Stomach (tissue), 9 donors: ENCODE data around the gene RDH5. TPM values are rescaled to one million over a fixed set of nuclear protein-coding genes. Genes with fewer than 3 reads are reported as not detected.

Experiments
- DNase-seq, 2 donors: peaks; one replicate each; pipeline versions ENCODE4 v3.0.0 to v3.0.0-alpha.2; 2013 to 2019
- H3K27ac ChIP-seq, 5 donors: fragments of 200-600 bp in 4 of 5; sonication (generic) in 4 of 5; one replicate each; pipeline ENCODE4 v1.5.1; 2013 to 2019; ENCODE audit warnings: mild to moderate bottlenecking in 1 of 5, moderate library complexity in 1 of 5
- H3K27me3 ChIP-seq, 3 donors: fragments of 200-600 bp; sonication (generic); one replicate each; pipeline ENCODE4 v1.5.1; 2017 to 2019; ENCODE audit warnings: mixed run types in 1 of 3
- H3K36me3 ChIP-seq, 4 donors: fragments of 200-600 bp; sonication (generic); 1 replicate in 3 of 4; 2 replicates in 1 of 4; pipeline ENCODE4 v1.5.1; 2016 to 2019
- H3K4me1 ChIP-seq, 4 donors: fragments of 200-600 bp; sonication (generic); one replicate each; pipeline ENCODE4 v1.5.1; 2016 to 2019
- H3K4me3 ChIP-seq, 4 donors: fragments of 200-600 bp; sonication (generic) in 3 of 4; one replicate each; pipeline ENCODE4 v1.5.1; 2016 to 2019; ENCODE audit warnings: mild to moderate bottlenecking in 1 of 4
- H3K9me3 ChIP-seq, 4 donors: fragments of 200-600 bp; sonication (generic); one replicate each; pipeline ENCODE4 v1.5.1; 2016 to 2019
- CTCF ChIP-seq, 7 experiments: fragments of 450-650 bp in 4 of 7; fragments of 200-600 bp in 3 of 7; sonication (generic) in 3 of 7; IDR thresholded peaks; one replicate each; pipeline ENCODE4 v1.5.1; 2016 to 2019; ENCODE audit warnings: antibody characterized with exemption in 7 of 7, control low read depth in 2 of 7, mild to moderate bottlenecking in 1 of 7
- EP300 ChIP-seq: sonication (generic); formaldehyde crosslinking; IDR thresholded peaks from one replicate; pipeline ENCODE4 v1.6.1; 2017; ENCODE audit warnings: antibody characterized with exemption
- POLR2A ChIP-seq, 4 donors: fragments of 450-650 bp; IDR thresholded peaks; one replicate each; pipeline ENCODE4 v1.6.1; 2016; ENCODE audit warnings: antibody characterized with exemption in 4 of 4, control low read depth in 2 of 4, mild to moderate bottlenecking in 1 of 4, moderate library complexity in 1 of 4
- POLR2AphosphoS5 ChIP-seq, 3 donors: sonication (generic); formaldehyde crosslinking; IDR thresholded peaks; one replicate each; pipeline ENCODE4 v1.6.1; 2016; ENCODE audit warnings: antibody characterized with exemption in 3 of 3
- WGBS, 5 donors: extraction: QIAGEN DNeasy Blood & Tissue Kit in 3 of 5; methylation state at CpG; one replicate each; pipeline versions ENCODE4 v1.1.5 to v1.1.7; 2013 to 2018; 5-methylcytosine and 5-hydroxymethylcytosine counted together
- intact Hi-C: fragments of 100-400 bp; cut with DNase I; formaldehyde crosslinking; loops from one replicate; pipeline ENCODE4 v1.15.1; 2023; ENCODE audit warnings: low total_unique reads
- polyA plus RNA-seq, 3 donors: library from polyadenylated mRNA; stranded (reverse); fragments of 200-250 nt; gene quantifications; one replicate each; pipeline ENCODE4 v1.2.3, GENCODE V29; 2013
- small RNA-seq, 4 donors: library from RNA; depleted of rRNA; stranded (forward); fragments of <200 nt; gene quantifications; one replicate each; pipeline ENCODE3, GENCODE V24; 2016
- total RNA-seq, 5 donors: library from RNA; depleted of rRNA; stranded (reverse); fragments of >200 nt; gene quantifications; one replicate each; pipeline versions ENCODE4 v1.1.0 to v1.2.3, GENCODE V29; 2014 to 2016
- donor health status: healthy with polysubstance abuse.
- donor health status: Bipolar disorder and iron deficiency.
- donor health status: healthy.

The RDH5 gene
- total and polyA plus RNA-seq, 8 donors = 3.2 to 41.2 (median 10.1) TPM

DNA sequence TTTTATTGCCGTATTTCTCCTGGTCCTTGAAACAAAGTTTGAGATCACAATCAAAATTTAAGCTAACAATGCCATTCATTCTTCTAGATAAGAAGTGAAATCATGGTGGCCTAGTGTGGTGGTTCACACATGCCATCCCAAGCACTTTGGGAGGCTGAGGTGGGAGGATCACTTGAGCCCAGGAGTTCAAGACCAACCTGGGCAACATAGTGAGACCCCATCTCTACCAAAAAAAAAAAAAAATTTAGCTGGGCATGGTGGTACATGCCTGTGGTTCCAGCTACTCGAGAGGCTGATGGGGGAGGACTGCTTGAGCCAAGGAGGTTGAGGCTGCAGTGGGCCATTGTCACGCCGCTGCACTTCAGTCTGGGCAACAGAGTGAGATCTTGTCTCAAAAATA lies 47.0 kb downstream of the RDH5 start:
- H3K4me1 ChIP-seq = no peaks in the 10 kb centered on the region
- H3K9me3 ChIP-seq = no peaks in the 10 kb centered on the region
- no peak overlapping the region for H3K4me3 ChIP-seq
- H3K27ac ChIP-seq = no peak overlapping the region
- TF ChIP-seq POLR2A (IDR thresholded peaks at IDR 0.05) (no peak), POLR2AphosphoS5 (IDR thresholded peaks at IDR 0.05) (no peak), CTCF (IDR thresholded peaks at IDR 0.05) (no peak), EP300 (no peak)
- no peaks in the 10 kb centered on the region for H3K27me3 ChIP-seq
- H3K36me3 ChIP-seq = peaks cover 12 to 87% (median 76%) of the 10 kb centered on the region in 4 donors
- WGBS, 5 donors = 91 to 93% (median 91%) methylated on average over 4 of the region's 4 CpGs
- intact Hi-C loops = no loop called here
- no peak for DNase-seq

- 74 to 84% (median 78%) methylated on average over 6 of the region's 6 CpGs for WGBS, 5 donors
- intact Hi-C loops = loop anchor here (10.0 kb wide), 1 partner anchor 93 kb away; no protein-coding TSS in a partner anchor
- no peaks in the 10 kb centered on the region for H3K27me3 ChIP-seq
- TF ChIP-seq POLR2AphosphoS5 (IDR thresholded peaks at IDR 0.05) (no peak), EP300 (no peak), CTCF (IDR thresholded peaks at IDR 0.05) (no peak), POLR2A (IDR thresholded peaks at IDR 0.05) (no peak)
- no peaks in the 10 kb centered on the region for H3K4me1 ChIP-seq
- H3K9me3 ChIP-seq = no peaks in the 10 kb centered on the region
- H3K4me3 ChIP-seq = no peak overlapping the region
- peaks cover 12 to 90% (median 74%) of the 10 kb centered on the region in 4 donors for H3K36me3 ChIP-seq
- no peak overlapping the region for H3K27ac ChIP-seq
- no peak for DNase-seq
Measured at GRCh38 chr12:55771736-55772135, 51.5 kb downstream of the RDH5 start.

Small RNA genes lying within 50 kb of the gene (small RNA-seq; reads per million reads assigned to genes)
- gene AC009779.1 (0 reads per million in 4 donors), gene RF00017 (0 reads per million in 4 donors)

Other genes with a start within 250 kb of the RDH5 start
- not detected for gene OR6C68, start 228.0 kb upstream of the RDH5 start, total RNA-seq
- gene OR6C68, start 228.0 kb upstream of the RDH5 start, polyA plus RNA-seq = not detected
- gene OR6C4, start 170.8 kb upstream of the RDH5 start, total RNA-seq = not detected
- gene OR6C4, start 170.8 kb upstream of the RDH5 start, polyA plus RNA-seq = not detected
- gene OR2AP1, start 147.9 kb upstream of the RDH5 start, total RNA-seq = not detected
- gene OR2AP1, start 147.9 kb upstream of the RDH5 start, polyA plus RNA-seq = not detected
- not detected for gene OR10P1, start 83.5 kb upstream of the RDH5 start, total RNA-seq
- gene OR10P1, start 83.5 kb upstream of the RDH5 start, polyA plus RNA-seq = not detected
- 100 to 1,000 TPM in 1 of 5 donors, 10 to 100 TPM in 4; 10.3 to 188 (median 58.0) TPM for gene ITGA7, start 12.5 kb upstream of the RDH5 start, total RNA-seq
- gene ITGA7, start 12.5 kb upstream of the RDH5 start, polyA plus RNA-seq = 10 to 100 TPM in 1 of 3 donors, 1 to 10 TPM in 2; 3.5 to 40.6 (median 5.8) TPM
- 100 to 1,000 TPM in 3 of 5 donors, 10 to 100 TPM in 2; 12.8 to 392 (median 114) TPM for gene BLOC1S1, start 4.3 kb upstream of the RDH5 start, total RNA-seq
- 100 to 1,000 TPM; 349 to 451 (median 411) TPM for gene BLOC1S1, start 4.3 kb upstream of the RDH5 start, polyA plus RNA-seq
- 1,000 to 10,000 TPM in 1 of 5 donors, 100 to 1,000 TPM in 3, 10 to 100 TPM in 1; 71.2 to 1,329 (median 399) TPM for gene CD63, start 8.6 kb downstream of the RDH5 start, total RNA-seq
- gene CD63, start 8.6 kb downstream of the RDH5 start, polyA plus RNA-seq = 100 to 1,000 TPM; 455 to 899 (median 803) TPM
- gene GDF11, start 22.7 kb downstream of the RDH5 start, total RNA-seq = 1 to 10 TPM in 3 of 5 donors, under 1 TPM in 2; 0.29 to 4.6 (median 1.7) TPM
- 1 to 10 TPM; 1.1 to 6.5 (median 3.5) TPM for gene GDF11, start 22.7 kb downstream of the RDH5 start, polyA plus RNA-seq
- gene SARNP, start 97.3 kb downstream of the RDH5 start, total RNA-seq = 100 to 1,000 TPM in 1 of 5 donors, 10 to 100 TPM in 4; 16.1 to 200 (median 60.1) TPM
- gene SARNP, start 97.3 kb downstream of the RDH5 start, polyA plus RNA-seq = 10 to 100 TPM; 93.1 to 99.3 (median 94.2) TPM
- 10 to 100 TPM in 1 of 5 donors, 1 to 10 TPM in 2, under 1 TPM in 1, not detected in 1; 0.89 to 12.7 (median 4.3) TPM for gene ORMDL2, start 97.6 kb downstream of the RDH5 start, total RNA-seq
- 10 to 100 TPM; 16.8 to 53.9 (median 33.7) TPM for gene ORMDL2, start 97.6 kb downstream of the RDH5 start, polyA plus RNA-seq
- 10 to 100 TPM in 3 of 5 donors, 1 to 10 TPM in 2; 7.2 to 30.8 (median 12.5) TPM for gene DNAJC14, start 109.2 kb downstream of the RDH5 start, total RNA-seq
- 10 to 100 TPM in 2 of 3 donors, 1 to 10 TPM in 1; 7.8 to 14.0 (median 10.5) TPM for gene DNAJC14, start 109.2 kb downstream of the RDH5 start, polyA plus RNA-seq
- gene MMP19, start 122.5 kb downstream of the RDH5 start, total RNA-seq = 10 to 100 TPM in 3 of 5 donors, 1 to 10 TPM in 2; 7.8 to 18.0 (median 11.6) TPM
- 10 to 100 TPM in 1 of 3 donors, 1 to 10 TPM in 2; 2.7 to 13.0 (median 5.8) TPM for gene MMP19, start 122.5 kb downstream of the RDH5 start, polyA plus RNA-seq
- 10 to 100 TPM in 2 of 5 donors, 1 to 10 TPM in 3; 1.2 to 59.4 (median 9.8) TPM for gene PYM1, start 207.5 kb downstream of the RDH5 start, total RNA-seq
- gene PYM1, start 207.5 kb downstream of the RDH5 start, polyA plus RNA-seq = 10 to 100 TPM; 42.8 to 54.8 (median 42.8) TPM
- 100 to 1,000 TPM in 1 of 5 donors, 10 to 100 TPM in 4; 56.0 to 418 (median 92.0) TPM for gene DGKA, start 210.8 kb downstream of the RDH5 start, total RNA-seq
- 100 to 1,000 TPM in 1 of 3 donors, 10 to 100 TPM in 2; 13.0 to 123 (median 27.6) TPM for gene DGKA, start 210.8 kb downstream of the RDH5 start, polyA plus RNA-seq
- 1 to 10 TPM in 2 of 5 donors, under 1 TPM in 2, not detected in 1; 0.58 to 4.0 (median 1.0) TPM for gene PMEL, start 245.6 kb downstream of the RDH5 start, total RNA-seq
- 1 to 10 TPM in 2 of 3 donors, under 1 TPM in 1; 0.75 to 2.1 (median 1.3) TPM for gene PMEL, start 245.6 kb downstream of the RDH5 start, polyA plus RNA-seq
- 100 to 1,000 TPM in 1 of 5 donors, 10 to 100 TPM in 3, 1 to 10 TPM in 1; 4.1 to 124 (median 12.3) TPM for gene CDK2, start 246.4 kb downstream of the RDH5 start, total RNA-seq
- 10 to 100 TPM; 12.5 to 18.4 (median 17.5) TPM for gene CDK2, start 246.4 kb downstream of the RDH5 start, polyA plus RNA-seq